Right lobe of liver (tissue), 6 donors: Measurements from ENCODE around the gene C20orf144. TPM values are rescaled to one million over a fixed set of nuclear protein-coding genes. Genes with fewer than 3 reads are reported as not detected.

ENCODE experiments used
- ATAC-seq, 4 donors: fragments of 200-7000 bp; cut with Tn5 transposase; one replicate each; pipeline ENCODE4 v1.9.1; 2020; ENCODE audit warnings: mild to moderate bottlenecking in 4 of 4, moderate library complexity in 4 of 4
- DNase-seq, 3 donors: peaks; one replicate each; pipeline ENCODE4 v3.0.0-alpha.2; 2020
- H3K27ac ChIP-seq, 3 donors: fragments of 200-600 bp; one replicate each; pipeline ENCODE4 v1.8.0; 2022
- H3K27me3 ChIP-seq, 2 donors: fragments of 200-600 bp; one replicate each; pipeline ENCODE4 v1.8.0; 2022
- H3K36me3 ChIP-seq, 4 donors: fragments of 200-600 bp; sonication (generic) in 1 of 4; one replicate each; pipeline versions ENCODE4 v1.5.1 to v1.8.0; 2017 to 2022; ENCODE audit warnings: control low read depth in 1 of 4
- H3K4me1 ChIP-seq, 4 donors: fragments of 200-600 bp; sonication (generic) in 1 of 4; one replicate each; pipeline versions ENCODE4 v1.5.1 to v1.8.0; 2017 to 2022; ENCODE audit warnings: control low read depth in 1 of 4
- H3K4me3 ChIP-seq, 3 donors: fragments of 200-600 bp; one replicate each; pipeline ENCODE4 v1.8.0; 2022
- H3K9me3 ChIP-seq, 4 donors: fragments of 200-600 bp; sonication (generic) in 1 of 4; one replicate each; pipeline versions ENCODE4 v1.5.1 to v1.8.0; 2017 to 2022; ENCODE audit warnings: control low read depth in 1 of 4
- POLR2A ChIP-seq: fragments of 450-650 bp; IDR thresholded peaks from one replicate; pipeline ENCODE4 v1.6.1; 2017; ENCODE audit warnings: antibody characterized with exemption, mild to moderate bottlenecking
- WGBS: methylation state at CpG from one replicate; pipeline ENCODE4 v1.1.6; 2018; ENCODE audit warnings: low coverage, low lambda C conversion rate; ENCODE audit not compliant: insufficient coverage; ENCODE audit errors: missing lambda C conversion rate; 5-methylcytosine and 5-hydroxymethylcytosine counted together
- intact Hi-C, 2 donors: fragments of 100-400 bp; cut with DNase I; formaldehyde crosslinking; loops; one replicate each; pipeline versions ENCODE4 v1.11.2 to v1.14.1; 2022
- total RNA-seq, 6 experiments: library from RNA; depleted of rRNA in 2 of 6; stranded (reverse); fragments of >200 nt in 2 of 6; fragmentation: NEBNext Ultra II Directional in 3 of 6; extraction: Animal tissue kit (Norgen Biotek cat#: 25700) in 3 of 6; gene quantifications; one replicate each; pipeline versions ENCODE4 v1.1.0 to v1.2.4, GENCODE V29; 2016 to 2023
- TF ChIP-seq, protein P1 (sequence below), 4 donors: fragments of 200-600 bp in 3 of 4; fragments of 450-650 bp in 1 of 4; IDR thresholded peaks; one replicate each; pipeline versions ENCODE4 v1.5.1 to v1.8.0; 2016 to 2022; ENCODE audit warnings: antibody characterized with exemption in 4 of 4, mild to moderate bottlenecking in 2 of 4
- donor health status: DM: no; HTN: yes; CAD: no.
- donor health status: DM: no; HTN: no; CAD: no.
- donor health status: DM: no; HTN: no; CAD: no.
- donor health status: DM: no; HTN: yes; CAD: no.
- donor health status: DM: no; HTN: yes; CAD: no.

Gene C20orf144
- total RNA-seq, 6 experiments from 2014 or later: 0.18 TPM; not detected in 5

DNA sequence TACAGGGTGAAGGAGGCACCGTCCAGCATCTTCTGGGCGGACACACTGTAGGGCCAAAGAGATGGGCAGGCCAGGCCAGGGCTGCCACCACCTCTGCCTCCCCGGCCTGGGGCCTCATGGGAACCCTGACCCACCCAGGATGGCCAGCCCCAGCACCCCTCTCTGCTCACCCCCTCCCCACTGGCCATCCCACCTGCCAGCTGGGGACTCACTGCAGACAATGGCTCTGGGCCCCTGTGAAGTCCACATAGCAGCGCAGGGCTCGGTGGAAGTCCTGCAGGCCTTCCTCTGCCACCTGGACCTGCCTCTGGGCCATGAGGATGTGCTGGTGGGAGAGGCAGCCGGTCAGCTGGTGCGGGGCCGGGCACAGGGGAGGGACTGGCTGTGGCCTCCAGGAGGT lies 3.6 kb upstream of the C20orf144 start:
- no peak for DNase-seq
- intact Hi-C loops: loop anchor here (5.0 to 10.0 kb wide), 2 partner anchors 194 to 196 kb away; no protein-coding TSS in a partner anchor

DNA sequence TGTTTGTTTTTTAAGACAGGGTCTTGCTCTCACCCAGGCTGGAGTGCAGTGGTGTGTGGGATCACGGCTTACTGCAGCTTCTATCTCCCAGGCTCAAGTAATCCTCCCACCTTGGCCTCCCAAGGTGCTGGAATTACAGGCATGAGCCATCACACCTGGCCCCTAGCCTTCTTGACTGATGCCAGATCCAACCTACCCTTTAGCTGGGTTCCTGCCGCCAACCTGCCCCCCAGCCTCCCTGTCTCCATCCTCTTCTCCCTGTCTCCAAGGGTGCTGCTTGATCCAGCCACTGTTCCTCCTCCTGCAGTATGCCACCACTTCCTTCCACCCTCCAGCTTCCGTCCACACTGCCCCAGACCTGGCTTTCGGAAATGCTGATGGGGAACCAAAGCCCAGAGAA lies 3.2 kb upstream of the C20orf144 start:
- intact Hi-C loops: loop anchor here (5.0 to 10.0 kb wide), 2 partner anchors 194 to 197 kb away; no protein-coding TSS in a partner anchor
- 100% methylated on average over 3 of the region's 4 CpGs for WGBS
- DNase-seq: no peak
- no peak for TF ChIP-seq POLR2A
- TF ChIP-seq, protein P1, sequence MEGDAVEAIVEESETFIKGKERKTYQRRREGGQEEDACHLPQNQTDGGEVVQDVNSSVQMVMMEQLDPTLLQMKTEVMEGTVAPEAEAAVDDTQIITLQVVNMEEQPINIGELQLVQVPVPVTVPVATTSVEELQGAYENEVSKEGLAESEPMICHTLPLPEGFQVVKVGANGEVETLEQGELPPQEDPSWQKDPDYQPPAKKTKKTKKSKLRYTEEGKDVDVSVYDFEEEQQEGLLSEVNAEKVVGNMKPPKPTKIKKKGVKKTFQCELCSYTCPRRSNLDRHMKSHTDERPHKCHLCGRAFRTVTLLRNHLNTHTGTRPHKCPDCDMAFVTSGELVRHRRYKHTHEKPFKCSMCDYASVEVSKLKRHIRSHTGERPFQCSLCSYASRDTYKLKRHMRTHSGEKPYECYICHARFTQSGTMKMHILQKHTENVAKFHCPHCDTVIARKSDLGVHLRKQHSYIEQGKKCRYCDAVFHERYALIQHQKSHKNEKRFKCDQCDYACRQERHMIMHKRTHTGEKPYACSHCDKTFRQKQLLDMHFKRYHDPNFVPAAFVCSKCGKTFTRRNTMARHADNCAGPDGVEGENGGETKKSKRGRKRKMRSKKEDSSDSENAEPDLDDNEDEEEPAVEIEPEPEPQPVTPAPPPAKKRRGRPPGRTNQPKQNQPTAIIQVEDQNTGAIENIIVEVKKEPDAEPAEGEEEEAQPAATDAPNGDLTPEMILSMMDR (IDR thresholded peaks at IDR 0.05): no peak
- no peaks in the 10 kb centered on the region for H3K27me3 ChIP-seq
- no peaks in the 10 kb centered on the region for H3K9me3 ChIP-seq
- H3K4me3 ChIP-seq: no peak overlapping the region
- no peak overlapping the region for H3K27ac ChIP-seq
- no peak for ATAC-seq
- peaks cover 0 to 7% (median 0%) of the 10 kb centered on the region in 4 donors for H3K36me3 ChIP-seq
- H3K4me1 ChIP-seq: peaks cover 0 to 8% (median 4%) of the 10 kb centered on the region in 4 donors

More for the DNA sequence above, 3.6 kb upstream of the C20orf144 start:
- peaks cover 0 to 7% (median 0%) of the 10 kb centered on the region in 4 donors for H3K36me3 ChIP-seq
- peaks cover 0 to 8% (median 4%) of the 10 kb centered on the region in 4 donors for H3K4me1 ChIP-seq
- H3K27ac ChIP-seq: no peak overlapping the region
- H3K4me3 ChIP-seq: no peak overlapping the region
- WGBS: no CpG with 5 or more reads among the region's 8 CpGs
- no peaks in the 10 kb centered on the region for H3K27me3 ChIP-seq
- ATAC-seq: no peak
- TF ChIP-seq, protein P1 (IDR thresholded peaks at IDR 0.05): no peak
- no peak for TF ChIP-seq POLR2A
- H3K9me3 ChIP-seq: no peaks in the 10 kb centered on the region

DNA sequence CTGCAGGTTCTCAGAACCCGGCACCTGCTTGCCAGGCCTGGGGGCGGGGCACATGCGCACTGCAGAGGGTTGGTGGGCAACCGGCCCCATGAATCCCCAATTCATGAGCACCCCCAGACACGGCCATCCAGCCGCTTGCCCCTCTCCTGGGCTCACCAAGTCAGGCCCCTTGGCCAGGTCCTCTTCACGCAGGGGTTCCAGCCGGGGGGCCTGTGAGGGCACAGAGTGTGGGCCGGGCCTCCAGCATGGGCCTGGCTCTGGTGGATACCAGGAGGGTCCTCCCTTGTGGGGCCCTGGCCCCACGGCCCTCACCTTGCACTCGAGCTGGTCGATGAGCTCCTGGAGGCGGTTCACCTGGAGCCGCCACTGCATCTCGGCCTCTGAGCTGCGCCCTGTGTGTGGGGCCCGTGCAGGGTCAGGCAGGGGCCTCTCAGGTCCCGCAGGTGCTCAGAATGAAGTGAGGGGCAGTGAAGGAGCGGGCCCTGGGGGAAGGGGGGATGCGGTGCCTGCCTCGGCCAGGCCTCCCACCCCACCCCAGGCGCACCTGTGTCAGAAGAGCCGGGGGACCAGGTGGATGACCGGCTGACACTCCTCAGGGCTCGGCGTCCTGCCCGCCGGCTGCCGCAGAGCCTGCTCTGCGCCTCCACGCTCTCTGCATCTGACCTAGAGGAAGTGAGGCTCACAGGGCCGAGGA lies 2.6 kb upstream of the C20orf144 start:
- no peak for ATAC-seq
- 100% methylated on average over 2 of the region's 32 CpGs for WGBS
- H3K27me3 ChIP-seq: no peaks in the 10 kb centered on the region
- TF ChIP-seq, protein P1 (IDR thresholded peaks at IDR 0.05): no peak
- no peak for TF ChIP-seq POLR2A
- H3K4me1 ChIP-seq: peaks cover 0 to 12% (median 4%) of the 10 kb centered on the region in 4 donors
- intact Hi-C loops: loop anchor here (5.0 to 10.0 kb wide), 2 partner anchors 195 to 197 kb away; no protein-coding TSS in a partner anchor
- H3K4me3 ChIP-seq: no peak overlapping the region
- no peaks in the 10 kb centered on the region for H3K9me3 ChIP-seq
- no peak overlapping the region for H3K27ac ChIP-seq
- DNase-seq: no peak
- peaks cover 0 to 7% (median 0%) of the 10 kb centered on the region in 4 donors for H3K36me3 ChIP-seq

DNA sequence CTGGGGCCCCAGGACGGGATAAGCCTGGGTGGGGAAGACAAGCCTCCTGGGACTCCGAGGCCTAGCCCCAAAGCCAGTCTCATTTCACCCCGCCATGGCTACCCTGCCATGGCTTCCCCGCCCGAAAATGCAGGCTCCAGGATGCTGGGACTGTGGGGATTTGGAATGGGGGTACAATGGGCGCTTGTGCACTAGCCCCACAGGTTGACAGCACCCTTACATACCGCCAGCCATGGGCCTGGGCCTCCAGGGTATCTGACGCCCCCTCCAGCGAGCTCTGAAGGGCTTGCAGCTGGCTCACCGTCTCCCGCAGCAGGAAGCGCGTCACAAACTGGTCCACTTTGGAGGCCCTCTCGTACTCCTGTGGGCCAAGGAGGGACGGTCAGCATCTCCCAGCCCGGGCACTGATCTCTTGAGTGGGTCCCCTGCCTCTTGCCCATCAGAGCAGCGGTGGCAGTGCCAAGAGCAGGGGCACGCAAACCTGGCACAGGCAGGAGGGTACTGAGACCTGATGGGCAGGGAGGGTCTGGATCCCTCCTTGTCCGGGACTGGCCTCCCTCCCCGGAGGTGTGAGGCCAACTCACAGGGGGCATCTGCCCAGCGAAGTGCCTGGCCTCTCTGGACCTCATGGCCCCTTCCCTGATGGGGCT lies 2.0 kb upstream of the C20orf144 start:
- no peaks in the 10 kb centered on the region for H3K9me3 ChIP-seq
- intact Hi-C loops: no loop called here
- no CpG with 5 or more reads among the region's 21 CpGs for WGBS
- H3K4me1 ChIP-seq: peaks cover 0 to 12% (median 4%) of the 10 kb centered on the region in 4 donors
- peaks cover 0 to 7% (median 0%) of the 10 kb centered on the region in 4 donors for H3K36me3 ChIP-seq
- TF ChIP-seq, protein P1 (IDR thresholded peaks at IDR 0.05): no peak
- TF ChIP-seq POLR2A: no peak
- DNase-seq (no peak), ATAC-seq (no peak)
- H3K27me3 ChIP-seq: no peaks in the 10 kb centered on the region
- H3K27ac ChIP-seq: no peak overlapping the region
- H3K4me3 ChIP-seq: no peak overlapping the region
